Liver (tissue), 3 donors: ENCODE data around the gene VWA5B2.

Experiments
- CTCF ChIP-seq: fragments of 150-350 bp; IDR thresholded peaks from 2 replicates; pipeline ENCODE4 v1.5.1; 2017; ENCODE audit warnings: improper control_type of control experiment, low read depth, low read length; ENCODE audit not compliant: missing input control
- EGR1 ChIP-seq, 2 donors: IDR thresholded peaks; 2 replicates each; pipeline ENCODE4 v1.6.1; 2016 to 2018; ENCODE audit warnings: antibody characterized with exemption in 2 of 2, low read depth in 2 of 2
- FOXA1 ChIP-seq: IDR thresholded peaks from 2 replicates; pipeline ENCODE4 v1.6.1; 2016; ENCODE audit warnings: antibody characterized with exemption
- GABPA ChIP-seq, 2 donors: IDR thresholded peaks in 1 of 2; conservative IDR thresholded peaks in 1 of 2; 2 replicates each; pipeline ENCODE4 v1.6.1; 2016; ENCODE audit warnings: antibody characterized with exemption in 2 of 2, mild to moderate bottlenecking in 1 of 2, moderate library complexity in 1 of 2
- HNF4A ChIP-seq, 2 donors: conservative IDR thresholded peaks; 2 replicates each; pipeline ENCODE4 v1.6.1; 2016; ENCODE audit warnings: antibody characterized with exemption in 2 of 2, mild to moderate bottlenecking in 2 of 2
- JUND ChIP-seq, 2 donors: IDR thresholded peaks; 2 replicates each; pipeline ENCODE4 v1.6.1; 2016; ENCODE audit warnings: antibody characterized with exemption in 2 of 2
- RAD21 ChIP-seq, 2 donors: IDR thresholded peaks; 2 replicates each; pipeline ENCODE4 v1.6.1; 2016; ENCODE audit warnings: antibody characterized with exemption in 2 of 2, mild to moderate bottlenecking in 2 of 2
- REST ChIP-seq: IDR thresholded peaks from 2 replicates; pipeline ENCODE4 v1.6.1; 2016; ENCODE audit warnings: antibody characterized with exemption, mild to moderate bottlenecking
- SP1 ChIP-seq: IDR thresholded peaks from 2 replicates; pipeline ENCODE4 v1.6.1; 2018; ENCODE audit warnings: antibody characterized with exemption, mild to moderate bottlenecking
- TAF1 ChIP-seq: conservative IDR thresholded peaks from 2 replicates; pipeline ENCODE4 v1.6.1; 2016; ENCODE audit warnings: antibody characterized with exemption, mild to moderate bottlenecking
- donor health status: healthy.
- donor health status: healthy.

- TF ChIP-seq CTCF (no peak), TAF1 (no peak), REST (no peak), RAD21 (IDR thresholded peaks at IDR 0.05) (no peak), SP1 (no peak), HNF4A (conservative IDR thresholded peaks at IDR 0.05) (no peak), FOXA1 (no peak), GABPA (IDR thresholded peaks at IDR 0.05 in 1 of 2, conservative IDR thresholded peaks at IDR 0.05 in 1 of 2) (no peak), EGR1 (IDR thresholded peaks at IDR 0.05; ENCODE audit: low read depth in 2 of 2) (no peak), JUND (IDR thresholded peaks at IDR 0.05) (no peak)
Measured at GRCh38 chr3:184236636-184237035, 7.3 kb downstream of the VWA5B2 start.
